ENCODE measurements around the gene PNMA6A.
A peak's percentile ranks its signal among the peaks of the same experiment; 100 is the strongest.
"Not testable (repeated sequence)": the region's sequence is repeated elsewhere in the genome, so short reads cannot be mapped to it uniquely, and the experiment has no call there.

Gene PNMA6A

GRCh38 chrX:153063315-153063714 lies 8.9 kb upstream of the PNMA6A start:
- no peak for TF ChIP-seq CTCF (IDR thresholded peaks at IDR 0.05; ENCODE audit: low read depth, low read length)
- in situ Hi-C loops (cut with HindIII; ENCODE audit: low sequenced_read_pairs), result no loop called here
- peak; percentile 10 for DNase-seq (ENCODE audit: low read depth, low spot score)
- no peak overlapping the region for H3K4me3 ChIP-seq (ENCODE audit: low read depth, low read length)

DNA sequence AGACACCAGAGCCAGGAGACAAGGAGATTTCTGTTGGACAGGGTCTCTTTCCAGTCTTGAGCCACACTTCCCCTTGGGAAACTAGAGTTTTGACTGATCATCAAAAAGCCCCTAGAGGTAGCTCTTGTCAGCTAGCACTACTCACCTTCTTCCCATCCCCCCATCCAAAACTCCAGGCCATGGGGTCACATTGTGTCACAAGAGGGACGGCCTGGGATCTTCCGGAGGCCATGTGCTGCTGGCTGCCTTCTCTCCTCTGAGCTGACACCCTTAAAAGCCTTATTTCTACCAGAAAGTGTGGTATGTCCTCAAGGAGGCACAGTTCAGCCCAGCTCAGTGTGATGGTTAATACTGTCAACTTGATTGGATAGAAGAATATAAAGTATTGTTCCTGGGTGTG lies 8.2 kb upstream of the PNMA6A start:
- DNase-seq (ENCODE audit: low read depth, low spot score), result no peak
- in situ Hi-C loops (cut with HindIII; ENCODE audit: low sequenced_read_pairs), result no loop called here
- no peak for TF ChIP-seq CTCF (IDR thresholded peaks at IDR 0.05; ENCODE audit: low read depth, low read length)
- no peak overlapping the region for H3K4me3 ChIP-seq (ENCODE audit: low read depth, low read length)

DNA sequence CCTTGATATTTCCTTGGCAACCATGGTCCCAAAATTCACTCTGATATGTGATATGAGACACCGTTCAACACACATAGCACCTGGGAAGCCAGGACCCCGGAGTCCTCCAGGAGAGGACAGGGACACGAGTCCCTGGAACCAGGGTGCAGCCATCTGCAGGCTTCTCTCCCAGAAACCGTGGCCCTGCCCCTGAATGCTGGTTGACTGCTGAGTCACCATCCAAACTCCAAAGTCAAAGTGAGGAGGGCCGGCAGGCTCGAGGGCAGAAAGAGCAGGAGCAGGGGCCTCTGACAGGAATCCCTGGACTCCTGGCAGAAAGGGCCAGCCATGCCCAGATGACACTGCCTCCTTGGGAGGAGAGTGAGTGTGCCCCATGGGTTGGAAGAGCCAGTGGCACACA lies 6.9 kb upstream of the PNMA6A start:
- DNase-seq (ENCODE audit: low read depth, low spot score), result no peak
- no peak overlapping the region for H3K4me3 ChIP-seq (ENCODE audit: low read depth, low read length)
- no peak for TF ChIP-seq CTCF (IDR thresholded peaks at IDR 0.05; ENCODE audit: low read depth, low read length)
- in situ Hi-C loops (cut with HindIII; ENCODE audit: low sequenced_read_pairs), result no loop called here

GRCh38 chrX:153066402-153066801 lies 5.9 kb upstream of the PNMA6A start:
- H3K4me3 ChIP-seq (ENCODE audit: low read depth, low read length); DNase-seq (ENCODE audit: low read depth, low spot score); in situ Hi-C loops (cut with HindIII; ENCODE audit: low sequenced_read_pairs): not testable (repeated sequence)

DNA sequence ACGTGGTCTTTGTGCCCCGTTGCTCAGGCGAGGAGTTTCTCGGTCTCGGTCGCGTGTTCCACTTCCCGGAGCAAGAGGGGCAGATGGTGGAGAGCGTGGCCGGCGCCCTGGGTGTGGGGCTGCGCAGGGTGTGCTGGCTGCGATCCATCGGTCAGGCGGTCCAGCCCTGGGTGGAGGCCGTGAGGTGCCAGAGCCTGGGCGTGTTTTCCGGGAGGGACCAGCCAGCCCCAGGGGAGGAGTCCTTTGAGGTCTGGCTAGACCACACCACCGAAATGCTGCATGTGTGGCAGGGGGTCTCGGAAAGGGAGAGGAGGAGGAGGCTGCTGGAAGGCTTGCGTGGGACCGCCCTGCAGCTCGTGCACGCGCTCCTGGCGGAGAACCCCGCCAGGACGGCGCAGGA lies 1.1 kb downstream of the PNMA6A start:
- H3K4me3 ChIP-seq (ENCODE audit: low read depth, low read length); DNase-seq (ENCODE audit: low read depth, low spot score); in situ Hi-C loops (cut with HindIII; ENCODE audit: low sequenced_read_pairs): not testable (repeated sequence)

DNA sequence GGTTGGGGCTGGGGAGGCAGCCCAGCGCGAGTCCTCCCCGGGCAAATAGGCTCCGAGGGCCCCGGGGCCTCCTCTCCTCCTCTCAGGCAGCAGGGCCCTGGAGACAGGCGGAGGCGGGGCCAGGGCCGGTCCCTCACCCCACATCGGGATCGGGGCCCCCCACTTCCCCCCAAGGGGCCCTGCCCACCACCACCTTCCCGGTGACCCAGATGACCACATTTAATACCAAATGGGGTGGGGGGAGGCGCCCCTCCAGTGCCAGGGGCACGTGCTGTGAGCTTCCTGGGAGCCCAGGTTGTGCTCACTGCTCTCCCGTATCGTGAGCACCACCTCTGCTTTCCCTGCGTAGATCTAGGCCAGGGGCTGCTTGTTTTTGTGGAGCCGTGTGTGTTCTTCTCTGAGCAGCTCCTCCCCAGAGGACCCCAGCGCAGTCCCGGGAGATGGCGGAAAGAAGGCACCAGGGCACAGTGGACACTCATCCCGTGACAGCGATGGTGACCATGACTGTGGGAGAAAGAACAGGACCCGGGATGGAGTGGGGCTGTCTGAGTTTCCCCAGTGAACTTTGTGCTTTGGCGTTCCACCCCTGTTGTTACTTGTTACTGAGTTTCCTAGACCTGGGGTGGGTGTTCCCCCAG lies 2.1 kb downstream of the PNMA6A start:
- TF ChIP-seq CTCF (IDR thresholded peaks at IDR 0.05; ENCODE audit: low read depth, low read length), result no peak
- no peak for DNase-seq (ENCODE audit: low read depth, low spot score)
- no peak overlapping the region for H3K4me3 ChIP-seq (ENCODE audit: low read depth, low read length)
- in situ Hi-C loops (cut with HindIII; ENCODE audit: low sequenced_read_pairs), result no loop called here

DNA sequence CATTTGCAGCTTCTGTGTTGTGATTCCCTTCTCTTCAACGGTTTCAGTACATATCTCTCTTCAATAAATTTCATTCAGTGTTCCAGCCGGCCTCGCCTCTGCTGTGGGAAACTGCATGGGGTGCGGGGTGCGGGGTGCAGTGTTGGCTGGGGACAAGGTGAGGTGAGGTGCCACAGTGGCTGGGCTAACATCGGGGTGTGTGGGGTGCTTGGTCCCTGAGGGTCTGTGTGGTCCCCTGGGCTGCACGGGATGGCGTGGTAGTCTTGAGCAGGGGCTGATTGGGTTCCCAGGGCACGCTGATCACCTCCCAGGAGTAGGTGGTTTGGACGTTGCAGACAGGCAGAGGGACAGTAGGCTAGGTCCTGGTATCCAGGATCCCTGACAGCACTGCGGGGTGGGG lies 2.7 kb downstream of the PNMA6A start:
- no peak overlapping the region for H3K4me3 ChIP-seq (ENCODE audit: low read depth, low read length)
- in situ Hi-C loops (cut with HindIII; ENCODE audit: low sequenced_read_pairs), result no loop called here
- no peak for DNase-seq (ENCODE audit: low read depth, low spot score)
- TF ChIP-seq CTCF (IDR thresholded peaks at IDR 0.05; ENCODE audit: low read depth, low read length), result no peak

- in situ Hi-C loops (cut with HindIII; ENCODE audit: low sequenced_read_pairs), result no loop called here
- TF ChIP-seq CTCF (IDR thresholded peaks at IDR 0.05; ENCODE audit: low read depth, low read length), result no peak
- DNase-seq (ENCODE audit: low read depth, low spot score), result no peak
- H3K4me3 ChIP-seq (ENCODE audit: low read depth, low read length), result no peak overlapping the region
These were observed 3.1 kb downstream of the PNMA6A start for GRCh38 chrX:153075366-153075765.

- in situ Hi-C loops (cut with HindIII; ENCODE audit: low sequenced_read_pairs); DNase-seq (ENCODE audit: low read depth, low spot score); H3K4me3 ChIP-seq (ENCODE audit: low read depth, low read length): not testable (repeated sequence)
These were observed 5.3 kb downstream of the PNMA6A start for GRCh38 chrX:153077437-153078135.

DNA sequence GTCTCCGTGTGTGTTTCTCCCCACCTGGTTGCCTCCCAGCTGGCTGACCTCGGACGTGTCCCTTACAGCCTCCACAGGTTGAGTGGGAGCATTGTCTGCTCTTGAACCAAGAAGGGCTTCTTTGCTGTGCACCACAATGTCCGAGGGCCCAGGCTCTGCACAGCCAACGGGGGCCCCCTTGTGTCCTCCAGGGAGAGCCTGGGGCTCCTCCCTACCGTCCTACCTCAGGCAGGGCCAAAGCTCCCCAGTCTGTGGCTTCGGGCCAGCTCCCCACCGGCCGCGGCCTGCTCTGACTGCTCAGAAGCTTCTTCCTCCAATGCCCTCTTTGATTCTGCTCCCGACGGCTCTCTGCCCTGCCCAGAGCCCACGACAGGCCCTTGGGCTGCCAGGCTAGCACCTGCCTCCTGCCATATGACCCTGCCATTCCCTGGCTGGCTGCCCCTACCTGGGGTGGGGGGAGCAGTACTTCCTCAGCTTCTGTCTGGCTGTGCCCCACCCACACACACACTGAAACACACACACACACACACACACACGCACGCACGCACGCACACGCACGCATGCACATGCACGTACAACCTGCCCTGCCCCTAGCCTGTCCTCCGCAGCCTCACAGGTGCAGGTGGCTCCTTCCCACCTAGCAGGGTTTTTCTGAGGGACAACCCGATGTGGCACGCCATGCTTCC lies 11.1 kb downstream of the PNMA6A start:
- H3K4me3 ChIP-seq (ENCODE audit: low read depth, low read length); in situ Hi-C loops (cut with HindIII; ENCODE audit: low sequenced_read_pairs); DNase-seq (ENCODE audit: low read depth, low spot score): not testable (repeated sequence)

All from astrocyte of the spinal cord (primary cell).